Left kidney (tissue), 8 donors: ENCODE results near the gene DNMBP. TPM values are rescaled to one million over a fixed set of nuclear protein-coding genes. Genes with fewer than 3 reads are reported as not detected.

Experiments
- DNase-seq: peaks from one replicate; pipeline ENCODE4 v3.0.0-alpha.2; 2013
- long read RNA-seq, 8 donors: transcript quantifications; one replicate each; lab custom pipeline, GENCODE V29; 2026
- polyA plus RNA-seq: library from polyadenylated mRNA; unstranded; fragments of 120-200 nt; gene quantifications from one replicate; pipeline ENCODE4 v1.2.1, GENCODE V29; 2013; ENCODE audit not compliant: insufficient read length

Gene DNMBP
- polyA plus RNA-seq = 39.0 TPM
- long read RNA-seq, donor 1, partial matches to known transcripts = 5 of 5 reads
- long read RNA-seq, donor 1, other reads (novel, unspliced or antisense) = 0 of 5 reads
- long read RNA-seq, donor 2, partial matches to known transcripts = 12 of 12 reads
- long read RNA-seq, donor 2, other reads (novel, unspliced or antisense) = 0 of 12 reads
- long read RNA-seq, donor 3, full-length matches to known transcripts = 1 of 6 reads
- long read RNA-seq, donor 3, partial matches to known transcripts = 5 of 6 reads
- long read RNA-seq, donor 3, other reads (novel, unspliced or antisense) = 0 of 6 reads
- long read RNA-seq, donor 4 = 0 reads
- long read RNA-seq, donor 5, partial matches to known transcripts = 14 of 14 reads
- long read RNA-seq, donor 5, other reads (novel, unspliced or antisense) = 0 of 14 reads
- long read RNA-seq, donor 6, full-length matches to known transcripts = 2 of 2 reads
- long read RNA-seq, donor 6, partial matches to known transcripts = 0 of 2 reads
- long read RNA-seq, donor 6, other reads (novel, unspliced or antisense) = 0 of 2 reads
- long read RNA-seq, donor 7, full-length matches to known transcripts = 1 of 1 reads
- long read RNA-seq, donor 7, partial matches to known transcripts = 0 of 1 reads
- long read RNA-seq, donor 7, other reads (novel, unspliced or antisense) = 0 of 1 reads
- long read RNA-seq, donor 8 = 0 reads

DNA sequence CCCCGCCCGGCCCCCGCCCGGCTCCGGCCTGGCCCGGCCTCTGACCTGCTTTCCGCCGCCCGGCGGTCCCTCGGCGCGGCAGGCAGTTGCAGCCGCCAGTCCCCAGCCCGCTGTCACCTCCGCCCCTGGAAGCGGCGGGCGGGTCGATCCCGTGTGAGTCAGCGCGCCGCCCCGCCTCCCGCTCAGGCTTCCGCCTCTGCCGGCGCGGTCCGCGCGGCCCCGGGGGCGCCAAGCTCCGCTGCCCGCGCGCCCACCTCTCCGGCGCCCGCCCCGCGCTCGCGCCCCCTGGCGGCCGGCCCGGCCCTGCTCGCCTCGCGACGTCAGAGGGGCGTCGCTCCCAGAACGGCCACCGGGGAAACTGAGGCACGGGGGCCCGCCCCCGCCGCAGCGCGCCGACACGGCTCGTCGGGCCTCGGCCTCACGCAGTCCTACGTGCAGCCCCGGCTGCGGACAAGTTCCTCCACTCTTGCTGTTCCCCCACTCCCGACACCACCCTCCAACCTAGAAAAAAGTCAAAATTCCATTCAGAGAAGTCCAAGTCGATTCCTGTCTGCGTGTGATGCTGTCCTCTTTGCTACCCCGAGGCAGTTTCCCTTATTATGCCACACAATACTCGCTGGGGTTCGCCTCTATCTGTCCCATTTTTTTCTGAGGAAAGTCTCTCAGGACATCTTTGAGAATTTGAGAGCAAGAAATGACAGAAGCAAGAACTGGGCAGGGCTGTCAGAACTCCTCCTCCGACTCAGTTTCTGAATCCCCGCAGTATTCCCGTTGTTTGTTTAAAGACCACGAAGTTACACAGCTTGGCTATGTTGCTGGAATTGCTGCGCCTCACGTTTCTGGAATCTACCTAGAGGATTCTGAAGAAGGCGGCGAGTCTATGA is at the start of gene DNMBP:
Gene DNMBP (minus strand): TSS at position 155 of the 884 bp plus-strand sequence. CDS start 37,823 bp downstream, outside the sequence.
- peak; percentile 84 for DNase-seq

- DNase-seq = no peak
Observed at GRCh38 chr10:100057948-100058347, 48.2 kb upstream of the DNMBP start.

DNA sequence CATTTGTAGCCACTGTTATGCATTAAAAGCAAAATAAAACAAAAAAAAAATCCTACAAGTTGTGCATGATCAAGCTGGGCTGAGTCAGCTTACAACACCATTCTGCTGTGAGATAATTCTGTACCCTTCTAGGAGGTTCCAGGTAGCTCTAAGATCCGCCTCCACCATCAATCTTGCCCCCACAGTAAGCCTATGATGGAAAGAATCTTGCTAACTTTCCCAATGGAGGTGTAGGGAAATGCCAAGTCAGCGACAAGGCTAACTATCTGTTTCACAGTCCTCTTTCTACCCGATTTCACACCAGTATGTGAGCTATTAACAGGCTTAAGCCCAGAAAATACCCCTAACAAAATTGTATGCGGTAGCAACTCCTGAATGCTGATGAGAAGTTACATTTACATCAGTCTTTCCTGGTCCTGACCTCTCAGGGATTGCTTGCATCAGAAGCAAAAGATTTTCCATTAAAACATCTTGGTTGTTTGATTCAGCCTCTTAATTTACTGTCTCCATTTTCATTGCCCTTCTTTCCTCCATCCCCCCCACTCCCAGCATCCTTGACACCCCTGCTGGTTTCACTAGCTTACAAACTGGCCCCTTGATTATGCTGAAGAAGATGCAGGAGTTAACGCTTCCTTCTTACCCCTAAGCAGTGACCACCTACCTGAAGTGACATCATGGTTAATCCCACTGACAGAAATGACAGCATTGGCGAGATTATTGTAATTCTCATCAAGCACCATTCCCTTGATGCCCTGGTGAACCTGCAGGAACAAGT is 44.1 kb upstream of the DNMBP start:
- no peak for DNase-seq

DNA sequence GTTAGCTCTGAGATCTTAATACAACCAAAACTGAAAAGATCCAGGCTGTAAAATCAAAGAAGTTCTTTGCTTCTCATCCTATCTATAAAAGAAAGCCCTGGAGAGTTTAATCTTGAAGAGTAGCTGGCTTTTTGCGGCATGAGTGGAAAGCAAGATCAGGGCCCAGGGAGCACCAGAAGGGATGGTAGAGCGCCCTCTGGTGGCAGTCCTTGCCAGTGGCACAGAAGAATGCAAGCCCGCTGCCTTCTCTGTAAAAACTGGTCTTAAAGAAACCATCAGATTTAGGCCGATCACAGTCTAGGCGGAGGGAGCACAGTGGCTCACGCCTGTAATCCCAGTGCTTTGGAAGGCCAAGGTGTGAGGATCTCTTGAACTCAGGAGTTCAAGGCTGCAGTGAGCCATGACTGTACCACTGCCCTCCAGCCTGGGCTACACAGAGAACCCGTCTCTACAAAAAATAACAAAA is 36.3 kb upstream of the DNMBP start:
- peak; percentile 89 for DNase-seq

DNA sequence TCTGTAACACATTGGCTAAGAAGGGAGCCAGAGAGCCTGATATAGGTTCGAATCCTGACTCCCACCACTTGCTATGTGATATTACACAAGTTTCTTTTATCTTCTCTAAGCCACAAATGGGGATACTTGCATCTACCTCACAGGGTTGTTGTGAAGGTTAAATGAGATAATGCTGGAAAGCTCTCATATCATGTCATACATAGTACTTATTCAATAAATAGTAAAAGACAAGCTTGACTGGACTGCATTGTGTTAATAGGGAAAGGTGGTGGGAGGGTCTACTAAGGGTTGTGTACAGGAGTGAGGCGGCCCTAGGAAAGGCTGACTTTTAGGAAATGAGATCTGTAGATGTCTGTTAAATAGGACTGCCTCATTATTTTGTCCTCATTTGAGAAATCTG is 35.8 kb upstream of the DNMBP start:
- no peak for DNase-seq

- DNase-seq = no peak
Observed at GRCh38 chr10:100043796-100044195, 34.0 kb upstream of the DNMBP start.

GRCh38 chr10:100043344-100043743 is 33.6 kb upstream of the DNMBP start:
- no peak for DNase-seq

GRCh38 chr10:100041306-100042002 is 31.7 kb upstream of the DNMBP start:
- no peak for DNase-seq

- DNase-seq = no peak
Observed at GRCh38 chr10:100038561-100039071, 28.9 kb upstream of the DNMBP start.

DNA sequence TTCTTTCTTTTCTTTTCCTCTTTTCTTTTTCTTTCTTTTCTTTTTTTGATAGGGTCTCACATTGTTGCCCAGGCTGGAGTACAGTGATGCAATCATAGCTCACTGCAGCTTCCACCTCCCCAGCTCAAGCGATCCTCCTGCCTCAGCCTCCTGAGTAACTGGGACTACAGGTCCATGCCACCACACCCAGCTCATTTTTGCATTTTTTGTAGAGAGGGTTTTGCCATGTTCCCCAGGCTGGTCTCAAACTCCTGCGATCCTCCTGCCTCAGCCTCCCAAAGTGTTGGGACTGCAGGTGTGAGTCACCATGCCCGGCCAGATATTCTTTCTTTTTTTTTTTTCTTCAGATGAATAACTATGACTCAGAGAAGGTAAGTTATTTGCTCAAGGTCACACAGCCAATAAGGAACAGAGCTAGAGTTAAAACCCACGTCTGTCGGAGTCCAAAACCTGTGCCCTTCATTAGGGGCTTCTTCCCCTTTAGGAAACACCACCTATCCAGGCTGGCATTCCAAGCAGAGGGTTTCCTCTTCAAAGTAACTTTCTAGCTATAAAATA is 28.1 kb upstream of the DNMBP start:
- no peak for DNase-seq

GRCh38 chr10:100036850-100037249 is 27.1 kb upstream of the DNMBP start:
- no peak for DNase-seq

DNA sequence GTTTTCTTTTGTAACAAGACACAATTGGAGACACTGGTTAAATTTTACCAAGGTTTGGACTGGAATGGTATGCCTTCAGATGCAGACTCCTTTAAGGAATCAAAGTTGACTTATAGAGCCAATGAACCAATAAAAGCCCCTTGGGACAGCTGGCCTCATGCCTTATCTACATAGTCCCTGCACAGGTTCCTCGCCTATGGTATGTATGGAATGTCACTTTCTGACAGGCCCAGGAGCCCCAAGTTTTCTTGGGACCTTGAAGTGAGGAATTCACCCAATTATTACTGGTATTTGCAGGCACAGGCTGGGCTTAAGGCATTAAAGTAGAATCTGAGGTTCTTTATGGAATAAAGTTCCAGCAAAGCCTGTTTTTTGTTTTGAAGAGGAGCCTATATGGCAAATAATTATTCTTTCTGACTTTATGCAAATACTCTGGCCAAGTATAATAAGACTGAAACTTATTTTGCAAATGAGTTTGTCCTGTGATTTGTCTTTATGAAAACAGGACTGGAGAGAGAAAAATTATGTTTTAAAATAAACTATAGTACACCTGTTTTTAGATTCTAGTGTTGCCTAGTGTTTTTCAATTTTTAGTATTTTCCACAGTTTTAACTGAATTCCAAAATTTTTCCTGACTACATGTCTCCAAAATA is 24.1 kb upstream of the DNMBP start:
- no peak for DNase-seq

DNA sequence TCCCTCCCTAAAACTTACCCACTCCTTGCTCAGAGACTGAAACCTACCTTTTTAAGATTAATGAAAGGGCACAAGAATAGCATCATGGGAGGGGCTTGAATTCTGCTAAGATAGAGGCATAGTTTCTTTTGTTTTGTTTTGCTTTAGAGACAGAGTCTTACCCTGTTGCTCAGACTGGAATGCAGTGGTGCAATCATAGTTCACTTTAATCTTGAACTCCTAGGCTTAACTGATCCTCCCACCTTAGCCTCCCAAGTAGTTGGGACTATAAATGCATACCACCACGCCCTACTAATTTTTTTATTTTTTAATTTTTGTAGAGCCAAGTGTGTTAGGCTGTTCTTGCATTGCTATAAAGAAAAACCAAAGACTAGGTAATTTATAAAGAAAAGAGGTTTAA is 17.7 kb upstream of the DNMBP start:
- DNase-seq = no peak

DNA sequence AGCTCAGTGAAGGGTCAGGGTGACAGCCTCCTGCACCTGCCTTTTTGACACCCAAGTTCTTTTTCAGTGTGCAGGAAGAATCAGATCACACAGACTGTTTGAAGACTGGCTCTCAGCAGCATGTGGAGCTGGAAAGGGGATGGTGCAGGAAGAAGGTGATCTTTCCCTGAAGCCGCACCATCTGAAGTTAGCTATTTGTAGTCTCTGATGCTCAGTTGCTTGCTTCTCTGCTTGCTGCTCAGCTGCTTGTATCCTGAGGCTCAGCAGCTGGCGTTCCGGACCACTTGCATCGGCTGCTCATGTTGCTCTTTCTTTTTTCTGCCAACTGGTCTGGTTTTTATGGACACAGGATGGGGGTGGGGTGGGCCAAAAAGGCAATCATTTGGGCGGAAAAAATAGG is 15.8 kb upstream of the DNMBP start:
- peak; percentile 73 for DNase-seq

DNA sequence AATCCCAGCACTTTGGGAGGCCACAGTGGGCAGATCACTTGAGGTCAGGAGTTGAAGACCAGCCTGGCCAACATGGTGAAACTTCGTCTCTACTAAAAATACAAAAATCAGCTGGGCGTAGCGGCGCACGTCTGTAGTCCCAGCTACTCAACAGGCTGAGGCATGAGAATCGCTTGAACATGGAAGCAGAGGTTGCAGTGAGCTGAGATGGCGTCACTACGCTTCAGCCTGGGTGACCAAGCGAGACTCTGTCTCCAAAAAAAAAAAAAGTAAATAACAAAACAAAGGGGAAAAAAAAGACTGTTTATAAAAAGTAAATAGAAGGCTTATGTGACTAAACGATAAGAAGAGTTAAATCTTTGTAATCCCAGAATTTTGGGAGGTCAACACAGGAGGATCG is 15.0 kb upstream of the DNMBP start:
- DNase-seq = no peak

DNA sequence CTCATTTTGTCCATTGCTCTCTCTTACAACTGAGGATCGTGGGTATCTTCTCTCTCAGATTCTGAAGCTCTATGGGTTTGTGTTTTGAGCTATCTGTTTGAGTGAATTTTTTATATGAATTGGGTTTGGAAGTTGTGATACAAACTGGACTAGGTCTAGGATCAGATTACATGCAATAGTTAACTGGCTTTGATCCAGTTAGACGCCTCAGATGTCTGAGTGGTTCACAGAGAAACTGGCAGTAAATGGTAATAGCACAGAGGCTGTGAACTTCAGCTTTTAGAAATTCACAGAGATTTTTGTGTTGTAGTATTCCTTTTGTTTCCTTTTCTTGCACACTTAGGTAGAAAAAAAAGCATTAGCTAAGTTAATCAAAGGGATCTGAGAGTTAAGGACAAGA is 12.7 kb upstream of the DNMBP start:
- DNase-seq = no peak

- no peak for DNase-seq
Observed at GRCh38 chr10:100021322-100021721, 11.6 kb upstream of the DNMBP start.

GRCh38 chr10:100020886-100021253 is 11.1 kb upstream of the DNMBP start:
- DNase-seq = no peak

DNA sequence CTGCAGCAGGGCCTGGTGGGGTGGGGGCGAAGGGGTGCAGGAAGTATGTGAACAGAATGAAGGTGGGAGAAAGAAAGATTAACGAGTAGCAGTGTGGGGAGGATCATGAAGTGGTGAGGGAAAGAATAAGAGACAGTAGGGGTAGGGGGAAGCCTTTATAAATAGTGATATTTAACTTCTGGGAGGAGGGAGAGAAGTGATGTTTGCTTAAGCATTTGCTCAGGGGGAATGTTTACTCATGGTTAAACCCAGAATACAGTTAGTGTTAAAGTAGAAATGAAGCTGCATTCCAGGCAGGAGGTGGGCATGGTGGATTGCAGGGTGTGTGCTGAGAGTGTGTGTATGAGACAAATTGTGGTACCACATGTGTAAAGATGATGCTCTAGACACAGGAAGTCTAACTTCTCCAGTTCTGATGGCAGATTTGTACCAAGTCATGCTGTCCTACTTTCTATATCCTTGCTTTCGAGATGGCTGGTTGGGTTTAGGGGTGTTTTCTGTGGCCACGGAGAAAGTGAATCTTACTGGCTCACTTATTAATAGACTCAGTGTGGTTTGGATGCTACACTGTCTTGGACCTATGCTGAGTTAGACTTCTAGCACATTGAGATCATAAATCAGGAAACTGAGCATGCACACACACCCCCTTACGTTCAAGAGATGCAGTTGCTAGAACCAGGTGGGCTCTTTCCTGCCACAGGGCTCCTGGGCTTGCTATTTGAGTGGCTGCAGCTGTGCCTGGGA is 10.6 kb upstream of the DNMBP start:
- no peak for DNase-seq
